GM19025 (cell line): ENCODE results near the gene NCAPG2.
"Not testable (repeated sequence)": the region's sequence is repeated elsewhere in the genome, so short reads cannot be mapped to it uniquely, and the experiment has no call there.

Experiments
- ATAC-seq: cut with Tn5 transposase; IDR thresholded peaks from one replicate; pipeline ENCODE4 v1.9.1; 2021; ENCODE audit warnings: mild to moderate bottlenecking, low read depth, moderate library complexity; ENCODE audit not compliant: unreplicated experiment

Gene NCAPG2

GRCh38 chr7:158646766-158647474 is 57.7 kb downstream of the NCAPG2 start:
- ATAC-seq: no peak

GRCh38 chr7:158645842-158646241 is 58.8 kb downstream of the NCAPG2 start:
- ATAC-seq: no peak

- no peak for ATAC-seq
These were observed 62.5 kb downstream of the NCAPG2 start for GRCh38 chr7:158642149-158642548.

- no peak for ATAC-seq
These were observed 66.6 kb downstream of the NCAPG2 start for GRCh38 chr7:158638001-158638400.

GRCh38 chr7:158633055-158633956 is 71.3 kb downstream of the NCAPG2 start:
- peak; percentile 52 for ATAC-seq

- no peak for ATAC-seq
These were observed 72.9 kb downstream of the NCAPG2 start for GRCh38 chr7:158631574-158632195.

- ATAC-seq: not testable (repeated sequence)
These were observed 78.3 kb downstream of the NCAPG2 start for GRCh38 chr7:158626289-158626688.

- no peak for ATAC-seq
These were observed 81.4 kb downstream of the NCAPG2 start for GRCh38 chr7:158623241-158623640.

- ATAC-seq: no peak
These were observed 83.7 kb downstream of the NCAPG2 start for GRCh38 chr7:158620839-158621441.

- no peak for ATAC-seq
These were observed 84.2 kb downstream of the NCAPG2 start for GRCh38 chr7:158620418-158620817.

- no peak for ATAC-seq
These were observed 85.9 kb downstream of the NCAPG2 start for GRCh38 chr7:158618745-158619140.

GRCh38 chr7:158617737-158618128 is 86.9 kb downstream of the NCAPG2 start:
- ATAC-seq: no peak

GRCh38 chr7:158616050-158616449 is 88.6 kb downstream of the NCAPG2 start:
- no peak for ATAC-seq

- ATAC-seq: no peak
These were observed 89.9 kb downstream of the NCAPG2 start for GRCh38 chr7:158614700-158615099.

- ATAC-seq: peak; percentile 91
These were observed 91.1 kb downstream of the NCAPG2 start for GRCh38 chr7:158613481-158613880.

GRCh38 chr7:158612546-158612945 is 92.1 kb downstream of the NCAPG2 start:
- ATAC-seq: no peak

- ATAC-seq: no peak
These were observed 93.1 kb downstream of the NCAPG2 start for GRCh38 chr7:158611541-158611940.

- ATAC-seq: no peak
These were observed 95.2 kb downstream of the NCAPG2 start for GRCh38 chr7:158609313-158609974.

- ATAC-seq: no peak
These were observed 97.0 kb downstream of the NCAPG2 start for GRCh38 chr7:158607563-158607962.

GRCh38 chr7:158606671-158607424 is 97.8 kb downstream of the NCAPG2 start:
- no peak for ATAC-seq
